GM06990 (cell line): ENCODE results near the gene ALPK3.

Experiments
- DNase-seq: peaks from one replicate; pipeline ENCODE4 v3.0.0-alpha.2; 2011; ENCODE audit not compliant: insufficient read length; ENCODE audit errors: extremely low read depth
- H3K27me3 ChIP-seq: replicated peaks from 2 replicates; pipeline ENCODE4 v1.6.0; 2011; ENCODE audit warnings: low read length; ENCODE audit not compliant: control insufficient read depth, insufficient read depth
- H3K36me3 ChIP-seq: 2 replicates; pipeline ENCODE4 v1.5.1; 2011; ENCODE audit warnings: low read length; ENCODE audit not compliant: control insufficient read depth, insufficient read depth
- H3K4me3 ChIP-seq: replicated peaks from 2 replicates; pipeline ENCODE4 v1.5.1; 2011; ENCODE audit warnings: low read depth, mild to moderate bottlenecking, control low read depth, low read length
- CTCF ChIP-seq: IDR thresholded peaks from 2 replicates; pipeline ENCODE4 v1.5.1; 2011; ENCODE audit warnings: low read length, control low read depth, mild to moderate bottlenecking, inconsistent platforms; ENCODE audit not compliant: insufficient read depth, poor library complexity, severe bottlenecking

Gene ALPK3

GRCh38 chr15:84913360-84913723 lies 96.2 kb downstream of the ALPK3 start:
- Histone ChIP-seq H3K36me3 (no peaks in the 10 kb centered on the region), H3K4me3 (no peak overlapping the region), H3K27me3 (no peaks in the 10 kb centered on the region)
- DNase-seq = no peak
- TF ChIP-seq CTCF = no peak

- TF ChIP-seq CTCF = no peak
- Histone ChIP-seq H3K4me3 (no peak overlapping the region), H3K36me3 (no peaks in the 10 kb centered on the region), H3K27me3 (no peaks in the 10 kb centered on the region)
- DNase-seq = no peak
Measured at GRCh38 chr15:84914351-84914750, 97.2 kb downstream of the ALPK3 start.

GRCh38 chr15:84914909-84915605 lies 97.9 kb downstream of the ALPK3 start:
- DNase-seq = peak; percentile 59
- Histone ChIP-seq H3K27me3 (no peaks in the 10 kb centered on the region), H3K36me3 (no peaks in the 10 kb centered on the region), H3K4me3 (no peak overlapping the region)
- TF ChIP-seq CTCF = no peak

- no peak for DNase-seq
- no peak for TF ChIP-seq CTCF
- Histone ChIP-seq H3K4me3 (no peak overlapping the region), H3K27me3 (no peaks in the 10 kb centered on the region), H3K36me3 (no peaks in the 10 kb centered on the region)
Measured at GRCh38 chr15:84915606-84915958, 98.4 kb downstream of the ALPK3 start.

- H3K27me3 ChIP-seq = no peaks in the 10 kb centered on the region
- TF ChIP-seq CTCF = no peak
Measured at GRCh38 chr15:84917452-84917851, 100.3 kb downstream of the ALPK3 start.

More at GRCh38 chr15:84917452-84917851, 100.3 kb downstream of the ALPK3 start:
- Histone ChIP-seq H3K4me3 (no peak overlapping the region), H3K36me3 (no peaks in the 10 kb centered on the region)
- no peak for DNase-seq
